Heart right ventricle (tissue), 16 donors: ENCODE measurements around the gene PRDM11. TPM values are rescaled to one million over a fixed set of nuclear protein-coding genes. Genes with fewer than 3 reads are reported as not detected.

ENCODE experiments used
- ATAC-seq, 8 donors: fragments of 200-7000 bp; cut with Tn5 transposase; one replicate each; pipeline ENCODE4 v1.9.1; 2020; ENCODE audit warnings: mild to moderate bottlenecking in 8 of 8, moderate library complexity in 8 of 8, moderate number of reproducible peaks in 1 of 8
- DNase-seq, 2 donors: peaks; one replicate each; pipeline ENCODE4 v3.0.0-alpha.2; 2020
- H3K27ac ChIP-seq, 10 donors: fragments of 200-600 bp; sonication (generic) in 2 of 10; one replicate each; pipeline versions ENCODE4 v1.5.0 to v1.8.0; 2020 to 2022; ENCODE audit warnings: mild to moderate bottlenecking in 3 of 10
- H3K27me3 ChIP-seq, 7 donors: fragments of 200-600 bp; one replicate each; pipeline ENCODE4 v1.8.0; 2021 to 2022; ENCODE audit warnings: mild to moderate bottlenecking in 2 of 7
- H3K36me3 ChIP-seq, 9 donors: fragments of 200-600 bp; sonication (generic) in 1 of 9; one replicate each; pipeline versions ENCODE4 v1.5.0 to v1.8.0; 2020 to 2022; ENCODE audit warnings: mild to moderate bottlenecking in 2 of 9
- H3K4me1 ChIP-seq, 9 donors: fragments of 200-600 bp; sonication (generic) in 1 of 9; one replicate each; pipeline versions ENCODE4 v1.5.0 to v1.8.0; 2020 to 2022; ENCODE audit warnings: mild to moderate bottlenecking in 4 of 9
- H3K4me3 ChIP-seq, 10 donors: fragments of 200-600 bp; sonication (generic) in 2 of 10; one replicate each; pipeline versions ENCODE4 v1.5.0 to v1.8.0; 2020 to 2022; ENCODE audit warnings: mild to moderate bottlenecking in 7 of 10, moderate library complexity in 2 of 10
- H3K9me3 ChIP-seq, 11 donors: fragments of 200-600 bp in 10 of 11; sonication (generic) in 2 of 11; one replicate each; pipeline versions ENCODE4 v1.5.0 to v1.8.0; 2013 to 2022; ENCODE audit warnings: mild to moderate bottlenecking in 2 of 11, control low read depth in 1 of 11, moderate library complexity in 1 of 11
- CTCF ChIP-seq, 9 donors: fragments of 200-600 bp; sonication (generic) in 2 of 9; IDR thresholded peaks; one replicate each; pipeline versions ENCODE4 v1.5.0 to v1.8.0; 2021 to 2022; ENCODE audit warnings: antibody characterized with exemption in 9 of 9, mild to moderate bottlenecking in 5 of 9, moderate library complexity in 1 of 9
- WGBS, 2 donors: extraction: QIAGEN DNeasy Blood & Tissue Kit; methylation state at CpG; one replicate each; pipeline ENCODE4 v1.1.7; 2013; ENCODE audit warnings: inconsistent platforms in 1 of 2; 5-methylcytosine and 5-hydroxymethylcytosine counted together
- intact Hi-C, 10 donors: fragments of 100-400 bp; cut with DNase I; formaldehyde crosslinking; loops; one replicate each; pipeline versions ENCODE4 v1.11.1 to v1.14.2; 2022
- polyA plus RNA-seq, 2 donors: library from polyadenylated mRNA; stranded (reverse); fragments of 200-250 nt; gene quantifications; one replicate each; pipeline ENCODE4 v1.2.3, GENCODE V29; 2013
- total RNA-seq, 10 donors: library from RNA; stranded (reverse); fragmentation: NEBNext Ultra II Directional in 3 of 10; extraction: Animal tissue kit (Norgen Biotek cat#: 25700) in 3 of 10; gene quantifications; one replicate each; pipeline versions ENCODE4 v1.2.1 to v1.2.4, GENCODE V29; 2021 to 2023
- donor health status: Arrhythmogenic right ventricular cardiomyopathy.
- donor health status: ischemic (EF 13 %, LVEDD 7.1; RV severe dilation, severe dysfunction).
- donor health status: healthy with polysubstance abuse.
- donor health status: DM: no; HTN: yes; CAD: no.
- donor health status: DM: no; HTN: no; CAD: no.
- donor health status: ischemic (EF 25% LVEDD 6.9; RV normal size, moderate dysfunction).
- donor health status: ischemic (EF 25% LVEDD 5.7; RV mildly dilated, moderate dysfunction).
- donor health status: healthy.
- donor health status: DM: yes; HTN: yes; CAD: no.
- donor health status: Ischemic cardiomyopathy.
- donor health status: ischemic (EF 35%, LVEDD 5.7; RV mildly dilated, moderate dysfunction).
- donor health status: nonischemic (EF 11% LVEDD 7.7; RV severe dilation, severe dysfunction).
- donor health status: DM: yes; HTN: yes; CAD: no.
- donor health status: PGD.
- donor health status: ischemic (EF 29% LVEDD 5.4; RV normal size, mild dysfunction).
- donor health status: nonischemic (EF 23%, LVEDD 6.1; RV moderate dilation, normal function).

The PRDM11 gene
- total and polyA plus RNA-seq, 12 donors = 4.6 to 22.0 (median 14.8) TPM

- no peaks in the 10 kb centered on the region for H3K9me3 ChIP-seq
- no peak for TF ChIP-seq CTCF (IDR thresholded peaks at IDR 0.05)
- peaks cover 0 to 30% (median 7%) of the 10 kb centered on the region in 9 donors for H3K36me3 ChIP-seq
- peak overlapping the region in 4 of 10 donors; percentile 10 to 53 (median 34) for H3K27ac ChIP-seq
- peak in 3 of 8 donors; percentile 15 to 39 (median 22) for ATAC-seq
- intact Hi-C loops = loop anchor here in 1 of 10 donors (10.0 kb wide), 1 partner anchor 60 kb away; no protein-coding TSS in a partner anchor
- peaks cover 9 to 23% (median 17%) of the 10 kb centered on the region in 9 donors for H3K4me1 ChIP-seq
- no peak for DNase-seq
- H3K4me3 ChIP-seq = no peak overlapping the region
- no peaks in the 10 kb centered on the region for H3K27me3 ChIP-seq
- WGBS, 2 donors = 54 to 67% methylated on average over 4 of the region's 4 CpGs
These were observed 68.8 kb downstream of the PRDM11 start for GRCh38 chr11:45215098-45215865.

- H3K4me3 ChIP-seq = no peak overlapping the region
- peak overlapping the region in 1 of 10 donors; percentile 27 for H3K27ac ChIP-seq
- peaks cover 1 to 16% (median 10%) of the 10 kb centered on the region in 9 donors for H3K4me1 ChIP-seq
- 96 to 97% methylated on average over 1 of the region's 1 CpG for WGBS, 2 donors
- no peaks in the 10 kb centered on the region for H3K9me3 ChIP-seq
- H3K27me3 ChIP-seq = no peaks in the 10 kb centered on the region
- no peak for ATAC-seq
- H3K36me3 ChIP-seq = peaks cover 0 to 36% (median 7%) of the 10 kb centered on the region in 9 donors
- intact Hi-C loops = loop anchor here in 1 of 10 donors (10.0 kb wide), 1 partner anchor 59 kb away; no protein-coding TSS in a partner anchor
- no peak for DNase-seq
- TF ChIP-seq CTCF (IDR thresholded peaks at IDR 0.05) = no peak
These were observed 69.6 kb downstream of the PRDM11 start for GRCh38 chr11:45216031-45216430.

- no peak overlapping the region for H3K4me3 ChIP-seq
- peaks cover 0 to 43% (median 7%) of the 10 kb centered on the region in 9 donors for H3K36me3 ChIP-seq
- 75% methylated on average over 2 of the region's 2 CpGs for WGBS, 2 donors
These were observed 70.5 kb downstream of the PRDM11 start for GRCh38 chr11:45216901-45217300.

More at GRCh38 chr11:45216901-45217300, 70.5 kb downstream of the PRDM11 start:
- no peak for TF ChIP-seq CTCF (IDR thresholded peaks at IDR 0.05)
- peaks cover 0 to 14% (median 7%) of the 10 kb centered on the region in 9 donors for H3K4me1 ChIP-seq
- no peak for DNase-seq
- no peaks in the 10 kb centered on the region for H3K9me3 ChIP-seq
- no peak for ATAC-seq
- H3K27me3 ChIP-seq = no peaks in the 10 kb centered on the region
- H3K27ac ChIP-seq = no peak overlapping the region
- intact Hi-C loops = loop anchor here in 1 of 10 donors (10.0 kb wide), 1 partner anchor 58 kb away; no protein-coding TSS in a partner anchor
